Epithelial cell of proximal tubule (primary cell): ENCODE results near the gene MAGIX. TPM values are rescaled to one million over a fixed set of nuclear protein-coding genes. Genes with fewer than 3 reads are reported as not detected.
"Not testable (repeated sequence)": the region's sequence is repeated elsewhere in the genome, so short reads cannot be mapped to it uniquely, and the experiment has no call there.

Experiments used
- DNase-seq: peaks from one replicate; pipeline ENCODE4 v3.0.0-alpha.2; 2011; ENCODE audit warnings: low read depth
- H3K4me3 ChIP-seq: 2 replicates; pipeline ENCODE4 v1.5.1; 2011; ENCODE audit warnings: low read depth, mild to moderate bottlenecking, low read length
- total RNA-seq: library from RNA; depleted of rRNA; stranded (reverse); fragments of >200 nt; gene quantifications from 2 replicates; pipeline ENCODE4 v1.2.3, GENCODE V29; 2015
- TF ChIP-seq, protein P1 (sequence below): conservative IDR thresholded peaks from 2 replicates; pipeline ENCODE4 v1.5.1; 2012; ENCODE audit warnings: low read depth, mild to moderate bottlenecking, low read length

The MAGIX gene
- total RNA-seq: 8.3 and 9.6 TPM in 2 replicates

DNA sequence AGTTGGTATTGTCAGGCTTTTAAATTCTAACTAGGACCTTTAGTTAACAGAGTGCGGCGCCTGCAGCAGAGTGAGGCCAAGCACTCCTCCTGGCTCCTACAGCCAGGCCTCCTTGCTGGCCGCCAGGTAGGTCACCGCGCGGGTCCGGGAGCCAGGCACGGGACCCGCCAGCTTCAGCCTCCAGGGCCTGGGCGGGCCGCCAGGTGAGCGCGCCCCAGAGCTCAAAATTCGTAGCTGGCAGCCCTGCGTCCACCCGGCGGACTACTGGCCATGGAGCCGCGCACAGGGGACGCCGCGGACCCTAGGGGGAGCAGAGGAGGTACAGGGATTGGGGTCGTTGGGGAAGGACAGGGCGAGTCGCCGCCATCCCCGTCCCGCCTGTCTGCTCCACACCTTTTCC, at the start of gene MAGIX:
TSS of gene MAGIX (plus strand) at position 139 of the 400 bp plus-strand sequence. CDS start at position 271, 132 bp downstream.
- TF ChIP-seq, protein P1, sequence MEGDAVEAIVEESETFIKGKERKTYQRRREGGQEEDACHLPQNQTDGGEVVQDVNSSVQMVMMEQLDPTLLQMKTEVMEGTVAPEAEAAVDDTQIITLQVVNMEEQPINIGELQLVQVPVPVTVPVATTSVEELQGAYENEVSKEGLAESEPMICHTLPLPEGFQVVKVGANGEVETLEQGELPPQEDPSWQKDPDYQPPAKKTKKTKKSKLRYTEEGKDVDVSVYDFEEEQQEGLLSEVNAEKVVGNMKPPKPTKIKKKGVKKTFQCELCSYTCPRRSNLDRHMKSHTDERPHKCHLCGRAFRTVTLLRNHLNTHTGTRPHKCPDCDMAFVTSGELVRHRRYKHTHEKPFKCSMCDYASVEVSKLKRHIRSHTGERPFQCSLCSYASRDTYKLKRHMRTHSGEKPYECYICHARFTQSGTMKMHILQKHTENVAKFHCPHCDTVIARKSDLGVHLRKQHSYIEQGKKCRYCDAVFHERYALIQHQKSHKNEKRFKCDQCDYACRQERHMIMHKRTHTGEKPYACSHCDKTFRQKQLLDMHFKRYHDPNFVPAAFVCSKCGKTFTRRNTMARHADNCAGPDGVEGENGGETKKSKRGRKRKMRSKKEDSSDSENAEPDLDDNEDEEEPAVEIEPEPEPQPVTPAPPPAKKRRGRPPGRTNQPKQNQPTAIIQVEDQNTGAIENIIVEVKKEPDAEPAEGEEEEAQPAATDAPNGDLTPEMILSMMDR: no peak
- peak within 1 kb of the TSS; percentile 53 for H3K4me3 ChIP-seq
- DNase-seq: no peak

DNA sequence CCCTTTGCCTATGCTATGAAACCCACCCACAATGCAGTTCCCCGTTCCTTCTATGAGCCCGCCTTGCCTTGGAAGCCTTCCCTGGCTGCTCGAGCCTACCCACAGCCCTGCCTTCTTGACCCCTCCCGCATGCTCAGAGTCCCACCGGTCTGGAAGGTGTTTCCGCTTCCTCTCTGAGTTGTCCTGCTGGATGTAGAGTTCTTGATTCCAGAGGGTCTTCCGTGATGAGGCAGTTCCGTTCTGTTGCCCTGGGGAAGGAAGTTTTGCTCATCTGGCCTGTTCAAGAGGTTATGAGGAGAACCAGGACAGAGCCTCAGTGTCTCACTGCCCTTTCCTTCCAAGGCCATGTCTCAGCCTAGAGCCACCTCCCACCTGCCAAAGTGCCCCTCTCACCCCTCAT, 46.5 kb upstream of the MAGIX start:
- TF ChIP-seq, protein P1: no peak
- no peak overlapping the region for H3K4me3 ChIP-seq
- DNase-seq: no peak

DNA sequence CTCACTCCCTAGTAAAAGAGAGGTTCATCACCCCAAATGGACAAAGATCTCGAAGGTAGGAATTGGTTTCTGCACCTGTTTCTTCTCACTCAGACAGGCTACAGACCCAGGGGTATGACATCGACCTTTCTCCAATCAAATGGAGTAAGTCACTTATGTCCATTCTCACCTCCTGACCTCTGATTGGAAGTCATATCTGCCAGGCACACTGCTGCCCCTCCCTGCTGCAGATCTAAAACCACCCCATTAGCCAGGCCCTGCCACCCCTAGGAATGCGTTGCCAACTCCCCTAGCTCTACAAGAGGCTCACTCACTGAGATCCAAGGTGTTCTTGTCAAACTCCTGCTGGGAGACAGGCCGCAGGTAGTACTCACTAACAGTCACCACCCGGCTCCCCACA, 45.8 kb upstream of the MAGIX start:
- DNase-seq: no peak
- H3K4me3 ChIP-seq: no peak overlapping the region
- TF ChIP-seq, protein P1: no peak

DNA sequence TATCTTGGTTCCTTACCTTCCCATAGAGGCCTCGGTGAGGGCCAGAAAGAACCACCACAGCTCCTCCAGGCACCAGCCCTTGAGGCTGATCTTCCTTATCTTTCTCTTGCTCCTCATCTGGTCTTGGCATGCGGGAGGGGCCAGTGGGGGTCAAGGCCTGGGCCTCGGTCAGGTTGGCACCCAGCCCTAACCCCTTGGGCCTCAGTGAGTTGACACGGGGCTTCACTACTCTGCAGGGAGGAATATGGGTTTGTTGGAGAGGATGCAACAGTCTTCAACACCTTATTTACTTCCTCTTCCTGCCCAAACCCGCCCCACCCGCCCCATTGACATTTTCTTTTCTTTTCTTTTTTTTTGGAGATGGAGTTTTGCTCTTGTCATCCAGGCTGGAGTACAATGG, 45.0 kb upstream of the MAGIX start:
- no peak overlapping the region for H3K4me3 ChIP-seq
- TF ChIP-seq, protein P1: no peak
- DNase-seq: no peak

DNA sequence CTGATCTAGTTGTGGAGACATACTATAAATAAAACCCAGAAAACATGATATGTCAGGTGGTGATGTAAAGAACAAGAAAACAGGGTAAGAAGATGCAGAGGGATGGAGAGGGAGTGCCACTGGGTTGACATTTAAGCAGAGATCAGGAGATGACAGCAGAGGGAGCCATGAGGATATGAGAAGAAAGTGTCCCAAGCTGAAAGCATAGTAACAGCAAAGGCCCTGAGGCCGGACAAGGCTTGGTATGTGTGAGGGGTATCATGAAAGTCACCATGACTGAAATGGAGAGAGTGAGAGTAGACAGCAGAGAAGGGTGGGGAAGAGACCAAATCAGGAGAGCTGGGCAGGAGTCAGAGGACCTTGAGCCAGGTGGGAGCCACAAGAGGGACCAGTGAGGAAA, 42.5 kb upstream of the MAGIX start:
- TF ChIP-seq, protein P1: peak; percentile 21
- no peak overlapping the region for H3K4me3 ChIP-seq
- no peak for DNase-seq

DNA sequence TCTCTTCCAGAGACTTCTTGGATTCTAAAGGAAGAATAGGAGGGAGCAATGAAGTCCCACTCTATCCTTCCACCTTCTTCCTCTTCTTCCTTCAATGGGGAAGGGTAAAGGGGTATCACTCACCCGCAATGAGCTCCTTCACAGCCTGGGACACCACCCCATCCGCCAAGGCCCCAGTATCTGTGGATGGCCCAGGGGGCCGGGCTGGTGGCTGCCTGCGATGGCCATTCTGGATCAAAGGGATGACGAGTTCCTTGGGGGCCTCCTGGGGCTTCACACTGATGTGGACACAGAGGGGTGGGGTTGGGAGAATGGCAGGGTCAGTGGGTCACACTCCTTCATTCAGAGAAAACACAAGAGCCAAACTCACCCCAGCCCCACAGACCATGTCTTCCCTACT, 40.1 kb upstream of the MAGIX start:
- no peak for DNase-seq

DNA sequence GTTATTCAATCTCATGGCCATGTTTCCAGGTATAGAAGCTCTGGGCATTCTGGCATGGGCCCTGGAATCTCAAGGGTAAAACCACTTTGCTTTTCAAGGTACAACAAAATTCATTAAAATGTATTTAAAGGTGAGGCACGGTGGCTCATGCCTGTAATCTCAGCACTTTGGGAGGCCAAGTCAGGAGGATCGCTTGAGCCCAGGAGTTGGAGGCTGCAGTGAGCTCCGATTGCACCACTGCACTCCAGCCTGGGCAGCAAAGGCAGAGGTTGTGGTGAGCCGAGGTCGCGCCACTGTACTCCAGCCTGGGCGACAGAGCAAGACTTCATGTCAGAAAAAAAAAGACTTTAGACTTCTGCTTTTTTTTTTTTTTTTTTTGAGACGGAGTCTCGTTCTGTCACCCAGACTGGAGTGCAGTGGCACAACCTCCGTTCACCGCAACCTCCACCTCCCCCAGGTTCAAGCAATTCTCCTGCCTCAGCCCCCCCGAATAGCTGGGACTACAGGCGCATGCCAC, 34.8 kb upstream of the MAGIX start:
- DNase-seq: not testable (repeated sequence)

More for the DNA sequence above, 40.1 kb upstream of the MAGIX start:
- peak overlapping the region; percentile 80 for H3K4me3 ChIP-seq
- TF ChIP-seq, protein P1: no peak

DNA sequence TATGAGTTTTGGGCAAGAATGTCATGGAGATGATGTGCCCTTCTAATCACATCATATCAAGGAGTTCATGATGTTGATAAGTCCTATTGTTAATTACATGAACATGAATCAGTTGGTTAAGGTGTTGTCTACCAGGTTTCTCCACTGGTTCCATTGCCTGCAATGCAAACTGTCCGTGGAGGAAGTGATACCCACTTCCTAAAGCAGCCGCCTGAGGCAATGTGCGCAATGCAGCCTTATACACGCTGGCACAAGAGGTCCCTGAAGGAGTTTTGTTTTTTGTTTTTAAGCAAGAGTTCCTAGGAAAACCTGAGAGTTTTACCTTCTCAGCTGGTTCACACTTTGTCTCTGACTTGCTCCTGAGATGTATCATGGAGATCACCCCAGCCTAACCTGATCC, 33.1 kb upstream of the MAGIX start:
- DNase-seq: no peak
- no peak overlapping the region for H3K4me3 ChIP-seq
- TF ChIP-seq, protein P1: no peak

More for the DNA sequence above, 34.8 kb upstream of the MAGIX start:
- H3K4me3 ChIP-seq: not testable (repeated sequence)

DNA sequence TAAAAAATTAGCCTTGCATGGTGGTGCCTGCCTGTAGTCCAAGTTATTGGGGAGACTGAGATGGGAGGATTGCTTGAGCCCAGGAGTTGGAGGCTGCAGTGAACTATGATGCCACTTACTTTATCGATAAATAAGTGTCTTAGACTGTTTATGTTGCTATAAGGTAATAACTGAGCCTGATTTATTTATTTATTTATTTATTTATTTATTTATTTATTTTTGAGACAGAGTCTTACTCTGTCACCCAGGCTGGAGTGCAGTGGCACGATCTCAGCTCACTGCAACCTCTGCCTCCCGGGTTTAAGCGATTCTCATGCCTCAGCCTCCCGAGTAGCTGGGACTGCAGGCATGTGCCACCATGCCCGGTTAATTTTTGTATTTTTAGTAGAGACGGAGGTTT, 30.3 kb upstream of the MAGIX start:
- DNase-seq, H3K4me3 ChIP-seq: not testable (repeated sequence)
